GM18861 (cell line): ENCODE data around the gene AIF1L.

Experiments
- ATAC-seq: cut with Tn5 transposase; IDR thresholded peaks from one replicate; pipeline ENCODE4 v1.9.1; 2021; ENCODE audit not compliant: unreplicated experiment

AIF1L gene

GRCh38 chr9:131161585-131161984 is 65.3 kb downstream of the AIF1L start:
- ATAC-seq = no peak

GRCh38 chr9:131162886-131163285 is 66.6 kb downstream of the AIF1L start:
- ATAC-seq = no peak

DNA sequence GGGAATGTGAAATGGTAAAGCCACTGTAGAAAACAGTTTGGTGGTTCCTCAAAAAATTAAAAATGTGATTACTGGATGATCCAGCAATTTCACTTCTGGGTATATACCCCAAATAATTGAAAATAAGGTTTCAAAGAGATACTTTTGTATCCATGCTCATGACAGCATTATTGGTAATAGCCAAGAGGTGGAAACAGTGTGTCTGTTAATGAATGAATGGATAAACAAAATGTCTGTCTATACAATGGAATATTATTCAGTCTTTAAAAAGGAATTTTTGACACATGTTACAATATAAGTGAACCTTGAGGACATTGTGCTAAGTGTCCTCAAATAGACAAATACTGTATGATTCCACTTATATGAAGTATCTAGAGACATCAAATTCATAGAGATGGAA is 69.2 kb downstream of the AIF1L start:
- no peak for ATAC-seq

GRCh38 chr9:131167146-131167692 is 70.9 kb downstream of the AIF1L start:
- no peak for ATAC-seq

GRCh38 chr9:131167936-131168335 is 71.6 kb downstream of the AIF1L start:
- ATAC-seq = no peak

- ATAC-seq = no peak
Measured at GRCh38 chr9:131169563-131170240, 73.4 kb downstream of the AIF1L start.
